CD8-positive, alpha-beta memory T cell (primary cell): ENCODE results near the gene DGKB. TPM values are rescaled to one million over a fixed set of nuclear protein-coding genes. Genes with fewer than 3 reads are reported as not detected.

Source experiments
- CTCF ChIA-PET: fragments of 350-600 bp; sonication (Branson Sonifier 250); formaldehyde crosslinking; loops from one replicate; lab custom pipeline; 2021; ENCODE audit warnings: antibody characterized with exemption; lab: Charles Lee
- POLR2A ChIA-PET: fragments of 350-600 bp; sonication (Branson Sonifier 250); formaldehyde crosslinking; loops from one replicate; lab custom pipeline; 2021; ENCODE audit warnings: antibody characterized with exemption; lab: Charles Lee
- DNase-seq, 5 donors: peaks; one replicate each; pipeline versions ENCODE4 v3.0.0 to v3.0.0-alpha.2; 2020 to 2022; ENCODE audit warnings: mixed read lengths in 1 of 5
- H3K27ac ChIP-seq: one replicate; pipeline ENCODE4 v1.7.0; 2013; ENCODE audit warnings: low read depth, mild to moderate bottlenecking, low read length, moderate library complexity
- H3K27me3 ChIP-seq: 2 replicates; pipeline ENCODE4 v1.7.0; 2013; ENCODE audit warnings: low read length, mild to moderate bottlenecking; ENCODE audit not compliant: insufficient read depth, poor library complexity, severe bottlenecking
- H3K36me3 ChIP-seq: 2 replicates; pipeline ENCODE4 v1.7.0; 2013; ENCODE audit warnings: mild to moderate bottlenecking, low read length, moderate library complexity; ENCODE audit not compliant: insufficient read depth
- H3K4me1 ChIP-seq: 2 replicates; pipeline ENCODE4 v1.7.0; 2013; ENCODE audit warnings: mild to moderate bottlenecking, low read length, moderate library complexity; ENCODE audit not compliant: insufficient read depth
- H3K4me3 ChIP-seq: 2 replicates; pipeline ENCODE4 v1.7.0; 2013; ENCODE audit warnings: mild to moderate bottlenecking, low read length
- H3K9me3 ChIP-seq: 2 replicates; pipeline ENCODE4 v1.7.0; 2013; ENCODE audit warnings: mild to moderate bottlenecking, low read length
- H3K27ac Mint-ChIP-seq, 8 donors: one replicate each; pipeline ENCODE4 v1.8.0; 2020 to 2021; ENCODE audit warnings: mixed read lengths in 8 of 8, mild to moderate bottlenecking in 6 of 8, inconsistent platforms in 3 of 8, moderate library complexity in 3 of 8
- H3K27me3 Mint-ChIP-seq, 2 donors: one replicate each; pipeline ENCODE4 v1.8.0; 2020 to 2021; ENCODE audit warnings: mixed read lengths in 2 of 2, mild to moderate bottlenecking in 1 of 2, moderate library complexity in 1 of 2
- H3K36me3 Mint-ChIP-seq, 3 donors: one replicate each; pipeline ENCODE4 v1.8.0; 2020 to 2021; ENCODE audit warnings: mixed read lengths in 3 of 3, inconsistent platforms in 1 of 3, mild to moderate bottlenecking in 1 of 3
- H3K4me1 Mint-ChIP-seq, 3 donors: one replicate each; pipeline ENCODE4 v1.8.0; 2020 to 2021; ENCODE audit warnings: mixed read lengths in 3 of 3, inconsistent platforms in 1 of 3, mild to moderate bottlenecking in 1 of 3
- H3K4me3 Mint-ChIP-seq, 7 donors: one replicate each; pipeline ENCODE4 v1.8.0; 2020 to 2021; ENCODE audit warnings: mixed read lengths in 7 of 7, mild to moderate bottlenecking in 6 of 7, moderate library complexity in 4 of 7, inconsistent platforms in 2 of 7
- H3K9me3 Mint-ChIP-seq, 5 donors: one replicate each; pipeline ENCODE4 v1.8.0; 2020 to 2022; ENCODE audit warnings: mixed read lengths in 5 of 5, mild to moderate bottlenecking in 3 of 5, moderate library complexity in 2 of 5, inconsistent platforms in 1 of 5
- polyA plus RNA-seq: library from polyadenylated mRNA; unstranded; fragments of 300-500 nt; fragmentation: Illumina TruSeq; gene quantifications from one replicate; pipeline ENCODE4 v1.2.3, GENCODE V29; 2021
- total RNA-seq, 2 experiments: library from RNA; stranded (reverse); gene quantifications; one replicate each; pipeline ENCODE4 v1.2.3, GENCODE V29; 2021

Gene DGKB
- total and polyA plus RNA-seq, 3 experiments from 2014 or later = not detected

- Mint-ChIP-seq H3K27me3 (no peaks in the 10 kb centered on the region), H3K27ac (no peak overlapping the region), H3K36me3 (no peaks in the 10 kb centered on the region), H3K4me1 (no peaks in the 10 kb centered on the region), H3K4me3 (no peak overlapping the region), H3K9me3 (peaks cover 0 to 3% (median 0%) of the 10 kb centered on the region in 5 donors)
- POLR2A ChIA-PET = no interaction called here
- Histone ChIP-seq H3K4me3 (no peak overlapping the region), H3K4me1 (no peaks in the 10 kb centered on the region), H3K27me3 (no peaks in the 10 kb centered on the region), H3K36me3 (no peaks in the 10 kb centered on the region), H3K9me3 (no peaks in the 10 kb centered on the region), H3K27ac (no peak overlapping the region)
- CTCF ChIA-PET = no interaction called here
- DNase-seq = no peak
Measured at GRCh38 chr7:14818871-14819270, 83.7 kb downstream of the DGKB start.

- Histone ChIP-seq H3K4me1 (no peaks in the 10 kb centered on the region), H3K9me3 (no peaks in the 10 kb centered on the region), H3K36me3 (no peaks in the 10 kb centered on the region), H3K27me3 (no peaks in the 10 kb centered on the region), H3K27ac (no peak overlapping the region), H3K4me3 (no peak overlapping the region)
- Mint-ChIP-seq H3K4me3 (no peak overlapping the region), H3K4me1 (no peaks in the 10 kb centered on the region), H3K9me3 (peaks cover 0 to 3% (median 0%) of the 10 kb centered on the region in 5 donors), H3K36me3 (no peaks in the 10 kb centered on the region), H3K27me3 (no peaks in the 10 kb centered on the region), H3K27ac (no peak overlapping the region)
- ChIA-PET POLR2A (no interaction called here), CTCF (no interaction called here)
- DNase-seq = no peak
Measured at GRCh38 chr7:14817829-14818614, 84.5 kb downstream of the DGKB start.

- Histone ChIP-seq H3K36me3 (no peaks in the 10 kb centered on the region), H3K27ac (no peak overlapping the region), H3K4me1 (no peaks in the 10 kb centered on the region), H3K27me3 (no peaks in the 10 kb centered on the region), H3K9me3 (no peaks in the 10 kb centered on the region), H3K4me3 (no peak overlapping the region)
- H3K4me1 Mint-ChIP-seq = no peaks in the 10 kb centered on the region
- no peaks in the 10 kb centered on the region for H3K36me3 Mint-ChIP-seq
- no peak overlapping the region for H3K4me3 Mint-ChIP-seq
- H3K9me3 Mint-ChIP-seq = no peaks in the 10 kb centered on the region
- POLR2A ChIA-PET = no interaction called here
- H3K27ac Mint-ChIP-seq = no peak overlapping the region
- CTCF ChIA-PET = no interaction called here
- no peak for DNase-seq
- no peaks in the 10 kb centered on the region for H3K27me3 Mint-ChIP-seq
Measured at GRCh38 chr7:14807507-14807906, 95.0 kb downstream of the DGKB start.

- no peaks in the 10 kb centered on the region for H3K9me3 ChIP-seq
- H3K36me3 Mint-ChIP-seq = no peaks in the 10 kb centered on the region
- no peaks in the 10 kb centered on the region for H3K9me3 Mint-ChIP-seq
- DNase-seq = no peak
- no peaks in the 10 kb centered on the region for H3K4me1 ChIP-seq
- no peak overlapping the region for H3K4me3 ChIP-seq
- H3K4me1 Mint-ChIP-seq = no peaks in the 10 kb centered on the region
- no peaks in the 10 kb centered on the region for H3K36me3 ChIP-seq
- ChIA-PET CTCF (no interaction called here), POLR2A (no interaction called here)
- H3K27me3 Mint-ChIP-seq = no peaks in the 10 kb centered on the region
- H3K27ac Mint-ChIP-seq = no peak overlapping the region
- H3K27ac ChIP-seq = no peak overlapping the region
- no peak overlapping the region for H3K4me3 Mint-ChIP-seq
- H3K27me3 ChIP-seq = no peaks in the 10 kb centered on the region
Measured at GRCh38 chr7:14806891-14807290, 95.7 kb downstream of the DGKB start.

GRCh38 chr7:14805105-14805719 is 97.3 kb downstream of the DGKB start:
- Mint-ChIP-seq H3K9me3 (peaks cover 0 to 4% (median 0%) of the 10 kb centered on the region in 5 donors), H3K36me3 (no peaks in the 10 kb centered on the region), H3K27ac (no peak overlapping the region), H3K4me3 (no peak overlapping the region), H3K4me1 (no peaks in the 10 kb centered on the region), H3K27me3 (no peaks in the 10 kb centered on the region)
- no peaks in the 10 kb centered on the region for H3K27me3 ChIP-seq
- H3K36me3 ChIP-seq = no peaks in the 10 kb centered on the region
- H3K4me3 ChIP-seq = no peak overlapping the region
- POLR2A ChIA-PET = no interaction called here
- no peak overlapping the region for H3K27ac ChIP-seq
- H3K9me3 ChIP-seq = no peaks in the 10 kb centered on the region
- CTCF ChIA-PET = no interaction called here
- no peaks in the 10 kb centered on the region for H3K4me1 ChIP-seq
- no peak for DNase-seq

- no peaks in the 10 kb centered on the region for H3K4me1 ChIP-seq
- CTCF ChIA-PET = no interaction called here
- no peaks in the 10 kb centered on the region for H3K9me3 ChIP-seq
- peaks cover 0 to 4% (median 0%) of the 10 kb centered on the region in 5 donors for H3K9me3 Mint-ChIP-seq
- no peak overlapping the region for H3K27ac Mint-ChIP-seq
- no peaks in the 10 kb centered on the region for H3K4me1 Mint-ChIP-seq
- H3K4me3 Mint-ChIP-seq = no peak overlapping the region
- DNase-seq = no peak
- H3K27ac ChIP-seq = no peak overlapping the region
- H3K27me3 ChIP-seq = no peaks in the 10 kb centered on the region
- no peak overlapping the region for H3K4me3 ChIP-seq
- H3K36me3 Mint-ChIP-seq = no peaks in the 10 kb centered on the region
- POLR2A ChIA-PET = no interaction called here
- no peaks in the 10 kb centered on the region for H3K36me3 ChIP-seq
- H3K27me3 Mint-ChIP-seq = no peaks in the 10 kb centered on the region
Measured at GRCh38 chr7:14800664-14801063, 101.9 kb downstream of the DGKB start.

- Mint-ChIP-seq H3K4me3 (no peak overlapping the region), H3K9me3 (no peaks in the 10 kb centered on the region), H3K27me3 (no peaks in the 10 kb centered on the region), H3K27ac (no peak overlapping the region), H3K4me1 (no peaks in the 10 kb centered on the region), H3K36me3 (no peaks in the 10 kb centered on the region)
- Histone ChIP-seq H3K4me1 (no peaks in the 10 kb centered on the region), H3K36me3 (no peaks in the 10 kb centered on the region), H3K4me3 (no peak overlapping the region), H3K27ac (no peak overlapping the region), H3K27me3 (no peaks in the 10 kb centered on the region), H3K9me3 (no peaks in the 10 kb centered on the region)
- CTCF ChIA-PET = no interaction called here
- no peak for DNase-seq
- POLR2A ChIA-PET = no interaction called here
Measured at GRCh38 chr7:14793151-14793550, 109.4 kb downstream of the DGKB start.

- H3K4me3 ChIP-seq = no peak overlapping the region
- no peaks in the 10 kb centered on the region for H3K27me3 Mint-ChIP-seq
- H3K36me3 ChIP-seq = no peaks in the 10 kb centered on the region
- CTCF ChIA-PET = no interaction called here
- H3K27ac ChIP-seq = no peak overlapping the region
- no peaks in the 10 kb centered on the region for H3K4me1 ChIP-seq
- H3K9me3 Mint-ChIP-seq = no peaks in the 10 kb centered on the region
- H3K4me3 Mint-ChIP-seq = no peak overlapping the region
- H3K27ac Mint-ChIP-seq = no peak overlapping the region
- no peaks in the 10 kb centered on the region for H3K36me3 Mint-ChIP-seq
- H3K9me3 ChIP-seq = no peaks in the 10 kb centered on the region
- POLR2A ChIA-PET = no interaction called here
- no peaks in the 10 kb centered on the region for H3K4me1 Mint-ChIP-seq
- H3K27me3 ChIP-seq = no peaks in the 10 kb centered on the region
- DNase-seq = no peak
Measured at GRCh38 chr7:14787551-14787950, 115.0 kb downstream of the DGKB start.
